SK-N-SH (cell line): ENCODE measurements around the gene RASSF4. TPM values are rescaled to one million over a fixed set of nuclear protein-coding genes. Genes with fewer than 3 reads are reported as not detected.

ENCODE experiments used
- CTCF ChIA-PET: fragments of 300-600, 350-600 bp; formaldehyde crosslinking; extraction: SDS; loops from one replicate; lab custom pipeline; 2021; lab: Yijun Ruan, JAX
- POLR2A ChIA-PET: fragments of 350-600 bp; sonication (Branson Sonifier 250); formaldehyde crosslinking; extraction: SDS; loops from one replicate; lab custom pipeline; 2020; ENCODE audit warnings: antibody characterized with exemption, inconsistent platforms; lab: Yijun Ruan, JAX
- DNase-seq: peaks from one replicate; pipeline ENCODE4 v3.0.0; 2012
- H2AFZ ChIP-seq: fragments of 200-600 bp; sonication (generic); 2 replicates; pipeline ENCODE4 v1.8.1; 2016; ENCODE audit warnings: antibody characterized with exemption, mild to moderate bottlenecking, low read depth
- H3F3A ChIP-seq: fragments of 200-600 bp; sonication (generic); replicated peaks from 2 replicates; pipeline ENCODE3; 2016; ENCODE audit warnings: antibody characterized with exemption, mild to moderate bottlenecking; ENCODE audit not compliant: insufficient read depth
- H3K27ac ChIP-seq, 2 experiments: fragments of 200-500 bp in 1 of 2; fragments of 200-600 bp in 1 of 2; sonication (Bioruptor generic) in 1 of 2; sonication (generic), shearing (Covaris generic) in 1 of 2; 2 replicates each; pipeline versions ENCODE4 v1.5.1 to v1.6.1; 2014 to 2016; ENCODE audit warnings: low read depth in 2 of 2, inconsistent platforms in 1 of 2, low read length in 1 of 2, mild to moderate bottlenecking in 1 of 2, mixed read lengths in 1 of 2
- H3K27me3 ChIP-seq: fragments of 200-600 bp; sonication (generic), shearing (Covaris generic); 2 replicates; pipeline ENCODE4 v1.6.1; 2016; ENCODE audit warnings: mixed run types; ENCODE audit not compliant: insufficient read depth
- H3K36me3 ChIP-seq, 2 experiments: fragments of 200-500 bp in 1 of 2; fragments of 200-600 bp in 1 of 2; sonication (Bioruptor generic) in 1 of 2; sonication (generic) in 1 of 2; replicated peaks in 1 of 2; 2 replicates each; pipeline versions ENCODE3 to v1.5.1; 2014 to 2016; ENCODE audit warnings: low read length in 1 of 2, mild to moderate bottlenecking in 1 of 2; ENCODE audit not compliant: insufficient read depth in 2 of 2, control insufficient read depth in 1 of 2
- H3K4me1 ChIP-seq, 2 experiments: fragments of 200-500 bp in 1 of 2; fragments of 200-600 bp in 1 of 2; sonication (Bioruptor generic) in 1 of 2; sonication (generic), shearing (Covaris generic) in 1 of 2; 2 replicates each; pipeline versions ENCODE4 v1.5.1 to v1.6.1; 2014 to 2016; ENCODE audit warnings: low read depth in 1 of 2, low read length in 1 of 2, mixed run types in 1 of 2; ENCODE audit not compliant: insufficient read depth in 2 of 2, control insufficient read depth in 1 of 2
- H3K4me2 ChIP-seq: fragments of 200-600 bp; sonication (generic), shearing (Covaris generic); 2 replicates; pipeline ENCODE4 v1.6.1; 2017; ENCODE audit warnings: mixed run types
- H3K4me3 ChIP-seq, 2 experiments: fragments of 200-500 bp in 1 of 2; fragments of 200-600 bp in 1 of 2; sonication (Bioruptor generic) in 1 of 2; sonication (generic), shearing (Covaris generic) in 1 of 2; 2 replicates each; pipeline versions ENCODE4 v1.5.1 to v1.8.1; 2014 to 2016; ENCODE audit warnings: low read depth in 2 of 2, inconsistent platforms in 1 of 2, low read length in 1 of 2, mild to moderate bottlenecking in 1 of 2, mixed read lengths in 1 of 2, moderate library complexity in 1 of 2
- H3K79me2 ChIP-seq: fragments of 200-600 bp; sonication (generic); 2 replicates; pipeline ENCODE4 v1.8.1; 2017; ENCODE audit warnings: mild to moderate bottlenecking; ENCODE audit not compliant: insufficient read depth
- H3K9ac ChIP-seq: fragments of 200-600 bp; sonication (generic); 2 replicates; pipeline ENCODE4 v1.6.1; 2017; ENCODE audit warnings: mixed run types
- H3K9me2 ChIP-seq: fragments of 200-600 bp; sonication (generic); 2 replicates; pipeline ENCODE4 v1.6.1; 2017; ENCODE audit warnings: mixed run types
- H3K9me3 ChIP-seq: fragments of 200-600 bp; sonication (generic); 2 replicates; pipeline ENCODE4 v1.6.1; 2017; ENCODE audit warnings: mixed run types, mild to moderate bottlenecking, moderate library complexity
- H4K20me1 ChIP-seq: fragments of 200-600 bp; sonication (generic); 2 replicates; pipeline ENCODE4 v1.6.1; 2017; ENCODE audit warnings: mild to moderate bottlenecking, mixed run types; ENCODE audit not compliant: insufficient read depth
- CHD2 ChIP-seq: fragments of 150-350 bp; IDR thresholded peaks from 2 replicates; pipeline ENCODE4 v1.6.1; 2018; ENCODE audit warnings: low read length; ENCODE audit not compliant: partially characterized antibody
- EP300 ChIP-seq, 2 experiments: IDR thresholded peaks; 2 replicates each; pipeline versions ENCODE4 v1.4.0 to v1.6.1; 2012; ENCODE audit warnings: borderline replicate concordance in 1 of 2, low read depth in 1 of 2, low read length in 1 of 2
- FOXJ3 ChIP-seq: sonication (generic); formaldehyde crosslinking; IDR thresholded peaks from 2 replicates; pipeline ENCODE4 v1.5.1; 2020; ENCODE audit warnings: mild to moderate bottlenecking, missing genetic modification reagents
- JUND ChIP-seq: IDR thresholded peaks from 2 replicates; pipeline ENCODE4 v1.4.0; 2012
- MEF2A ChIP-seq: IDR thresholded peaks from 2 replicates; pipeline ENCODE4 v1.4.0; 2012; ENCODE audit warnings: low read depth, borderline replicate concordance
- NFIC ChIP-seq: IDR thresholded peaks from 2 replicates; pipeline ENCODE4 v1.4.0; 2012; ENCODE audit warnings: borderline replicate concordance
- POLR2AphosphoS5 ChIP-seq: IDR thresholded peaks from 2 replicates; pipeline ENCODE4 v1.6.1; 2012; ENCODE audit warnings: low read depth, low read length
- RAD21 ChIP-seq: IDR thresholded peaks from 2 replicates; pipeline ENCODE4 v1.6.1; 2012; ENCODE audit warnings: mild to moderate bottlenecking, low read length
- RCOR1 ChIP-seq: fragments of 150-350 bp; IDR thresholded peaks from 2 replicates; pipeline ENCODE4 v1.6.1; 2017; ENCODE audit warnings: antibody characterized with exemption, low read length
- RFX5 ChIP-seq: IDR thresholded peaks from 2 replicates; pipeline ENCODE4 v1.6.1; 2012; ENCODE audit warnings: mild to moderate bottlenecking, improper control_type of control experiment, low read length
- RXRA ChIP-seq: IDR thresholded peaks from 2 replicates; pipeline ENCODE4 v1.4.0; 2012; ENCODE audit warnings: low read depth, mild to moderate bottlenecking, borderline replicate concordance
- SIN3A ChIP-seq: IDR thresholded peaks from 2 replicates; pipeline ENCODE4 v1.6.1; 2012; ENCODE audit warnings: low read depth, mild to moderate bottlenecking, low read length, moderate library complexity, borderline replicate concordance
- TAF1 ChIP-seq: IDR thresholded peaks from 2 replicates; pipeline ENCODE4 v1.6.1; 2012; ENCODE audit warnings: low read depth, mild to moderate bottlenecking, low read length, moderate library complexity, borderline replicate concordance
- TCF12 ChIP-seq: IDR thresholded peaks from 2 replicates; pipeline ENCODE4 v1.4.0; 2012
- TEAD4 ChIP-seq: IDR thresholded peaks from 2 replicates; pipeline ENCODE4 v1.4.0; 2012; ENCODE audit warnings: mild to moderate bottlenecking, borderline replicate concordance; ENCODE audit not compliant: insufficient read depth
- USF1 ChIP-seq: IDR thresholded peaks from 2 replicates; pipeline ENCODE4 v1.4.0; 2012; ENCODE audit warnings: low read depth, borderline replicate concordance
- YY1 ChIP-seq: IDR thresholded peaks from 2 replicates; pipeline ENCODE4 v1.4.0; 2012; ENCODE audit warnings: low read depth, mild to moderate bottlenecking
- ZBTB33 ChIP-seq: IDR thresholded peaks from 2 replicates; pipeline ENCODE4 v1.4.0; 2012; ENCODE audit warnings: low read depth, borderline replicate concordance
- WGBS: methylation state at CpG from one replicate; pipeline ENCODE4 v1.1.6; 2017; ENCODE audit warnings: low lambda C conversion rate; 5-methylcytosine and 5-hydroxymethylcytosine counted together
- polyA plus RNA-seq, 3 experiments: library from polyadenylated mRNA; depleted of rRNA; stranded (reverse); fragments of >200 nt; gene quantifications; 2 replicates each; pipeline ENCODE4 v1.2.3, GENCODE V29; 2012
- TF ChIP-seq, protein P1 (sequence below): IDR thresholded peaks from 2 replicates; pipeline ENCODE4; 2012

Gene RASSF4
- polyA plus RNA-seq, 1 of the 3 experiments (the other 2 are of a cell fraction): 11.0 TPM

GRCh38 chr10:44988957-44989585 lies 29.5 kb downstream of the RASSF4 start:
- no peaks in the 10 kb centered on the region for H3K79me2 ChIP-seq
- TF ChIP-seq RFX5 (no peak), FOXJ3 (CRISPR knock-in tag) (no peak), TEAD4 (no peak), EP300 (IDR thresholded peaks at IDR 0.05; ENCODE audit: borderline replicate concordance in 1 of 2, low read depth in 1 of 2, low read length in 1 of 2) (no peak), TCF12 (no peak)
- TF ChIP-seq, protein P1, sequence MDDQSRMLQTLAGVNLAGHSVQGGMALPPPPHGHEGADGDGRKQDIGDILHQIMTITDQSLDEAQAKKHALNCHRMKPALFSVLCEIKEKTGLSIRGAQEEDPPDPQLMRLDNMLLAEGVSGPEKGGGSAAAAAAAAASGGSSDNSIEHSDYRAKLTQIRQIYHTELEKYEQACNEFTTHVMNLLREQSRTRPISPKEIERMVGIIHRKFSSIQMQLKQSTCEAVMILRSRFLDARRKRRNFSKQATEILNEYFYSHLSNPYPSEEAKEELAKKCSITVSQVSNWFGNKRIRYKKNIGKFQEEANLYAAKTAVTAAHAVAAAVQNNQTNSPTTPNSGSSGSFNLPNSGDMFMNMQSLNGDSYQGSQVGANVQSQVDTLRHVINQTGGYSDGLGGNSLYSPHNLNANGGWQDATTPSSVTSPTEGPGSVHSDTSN: no peak
- TF ChIP-seq, all 33 proteins: peak for 0
- no peaks in the 10 kb centered on the region for H3K36me3 ChIP-seq
- no peak overlapping the region for H3K27ac ChIP-seq
- no peaks in the 10 kb centered on the region for H4K20me1 ChIP-seq
- no peaks in the 10 kb centered on the region for H3K9me3 ChIP-seq
- ChIA-PET CTCF (interaction anchor here (2.2 to 4.5 kb wide), 2 partner anchors 13 to 57 kb away, joined by 8 to 22 read pairs; no protein-coding TSS in a partner anchor), POLR2A (no interaction called here)
- WGBS: 84% methylated on average over 7 of the region's 10 CpGs
- H3F3A ChIP-seq: no peaks in the 10 kb centered on the region
- H2AFZ ChIP-seq: no peak overlapping the region
- H3K27me3 ChIP-seq: no peaks in the 10 kb centered on the region
- H3K4me3 ChIP-seq: no peak overlapping the region
- no peak overlapping the region for H3K4me2 ChIP-seq
- no peak for DNase-seq
- no peaks in the 10 kb centered on the region for H3K9me2 ChIP-seq
- no peaks in the 10 kb centered on the region for H3K4me1 ChIP-seq
- no peak overlapping the region for H3K9ac ChIP-seq

DNA sequence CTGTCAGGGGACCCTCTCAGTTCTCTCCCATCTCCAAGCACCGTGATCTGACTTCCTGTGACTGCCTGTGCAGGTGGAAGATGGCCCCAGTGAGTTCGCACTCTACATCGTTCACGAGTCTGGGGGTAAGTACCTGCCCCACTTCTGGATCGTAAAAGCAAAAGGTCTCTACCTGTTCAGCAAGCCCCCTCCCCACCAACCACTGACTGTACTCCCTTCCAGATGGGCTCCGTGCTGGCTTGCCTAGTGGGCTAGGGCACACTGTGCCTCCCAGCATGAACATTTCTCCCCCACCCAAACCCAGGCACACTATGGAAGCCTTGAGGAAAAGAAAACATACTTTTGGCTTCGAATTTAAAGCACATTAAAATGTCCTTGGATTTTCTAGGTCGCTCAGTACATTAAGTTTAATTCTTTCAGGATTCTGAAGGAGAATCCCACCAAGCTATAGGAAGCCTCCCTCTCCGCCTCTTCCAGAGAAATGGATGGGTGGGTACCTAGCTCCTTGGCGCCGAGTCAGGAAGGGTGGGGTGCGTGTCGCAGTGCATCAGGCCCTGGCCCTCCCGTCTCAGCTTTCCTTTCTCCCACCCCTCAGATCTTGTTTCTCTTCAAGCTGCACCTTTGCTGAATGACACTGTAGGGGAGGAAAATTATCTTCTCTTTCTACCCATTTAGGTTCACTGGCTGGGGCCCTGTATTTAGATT lies 30.1 kb downstream of the RASSF4 start:
- Histone ChIP-seq H2AFZ (no peak overlapping the region), H3K27me3 (no peaks in the 10 kb centered on the region), H4K20me1 (no peaks in the 10 kb centered on the region), H3K36me3 (no peaks in the 10 kb centered on the region), H3F3A (no peaks in the 10 kb centered on the region), H3K9me2 (no peaks in the 10 kb centered on the region), H3K4me3 (no peak overlapping the region), H3K4me1 (no peaks in the 10 kb centered on the region), H3K79me2 (no peaks in the 10 kb centered on the region), H3K27ac (no peak overlapping the region), H3K9me3 (no peaks in the 10 kb centered on the region), H3K4me2 (no peak overlapping the region), H3K9ac (no peak overlapping the region)
- DNase-seq: no peak
- TF ChIP-seq JUND: no peak
- no peak for TF ChIP-seq CHD2
- TF ChIP-seq TEAD4: no peak
- TF ChIP-seq YY1: no peak
- TF ChIP-seq RAD21: no peak
- no peak for TF ChIP-seq USF1
- TF ChIP-seq TCF12: no peak
- no peak for TF ChIP-seq ZBTB33
- no peak for TF ChIP-seq POLR2AphosphoS5
- no peak for TF ChIP-seq NFIC
- TF ChIP-seq RCOR1: no peak
- TF ChIP-seq, protein P1: no peak
- no peak for TF ChIP-seq TAF1
- TF ChIP-seq SIN3A: no peak
- TF ChIP-seq MEF2A: no peak
- no peak for TF ChIP-seq RXRA
- WGBS: 94% methylated on average over 14 of the region's 14 CpGs
- POLR2A ChIA-PET: no interaction called here
- CTCF ChIA-PET: interaction anchor here (1.6 to 4.5 kb wide), 2 partner anchors 55 to 57 kb away, joined by 4 to 22 read pairs; no protein-coding TSS in a partner anchor
